BLaER1 treated with 17β-estradiol and CSF1 and Interleukin-3, amounts not matched to agents 10 nM and 100 nM (cell line): ENCODE measurements around the gene LARP6.
"Not testable (repeated sequence)": the region's sequence is repeated elsewhere in the genome, so short reads cannot be mapped to it uniquely, and the experiment has no call there.

Experiments
- H3K27ac ChIP-seq, 11 experiments: shearing (Covaris generic); formaldehyde crosslinking; 2 replicates each; pipeline ENCODE4 v1.8.1; 2022
- H3K27me3 ChIP-seq, 11 experiments: shearing (Covaris generic); formaldehyde crosslinking; 2 replicates each; pipeline ENCODE4 v1.8.1; 2022
- H3K36me3 ChIP-seq, 11 experiments: shearing (Covaris generic); formaldehyde crosslinking; 2 replicates each; pipeline ENCODE4 v1.8.1; 2022
- H3K4me1 ChIP-seq, 10 experiments: shearing (Covaris generic); formaldehyde crosslinking; 2 replicates each; pipeline ENCODE4 v1.8.1; 2022
- H3K4me2 ChIP-seq, 11 experiments: shearing (Covaris generic); formaldehyde crosslinking; 2 replicates each; pipeline ENCODE4 v1.8.1; 2022
- H3K4me3 ChIP-seq, 10 experiments: shearing (Covaris generic); formaldehyde crosslinking; 2 replicates each; pipeline ENCODE4 v1.8.1; 2022
- H3K9ac ChIP-seq, 11 experiments: shearing (Covaris generic); formaldehyde crosslinking; 2 replicates each; pipeline ENCODE4 v1.8.1; 2022
- H3K9me3 ChIP-seq, 11 experiments: shearing (Covaris generic); formaldehyde crosslinking; replicated peaks in 1 of 11; 2 replicates each; pipeline ENCODE4 v1.8.1; 2022
- H4K20me1 ChIP-seq, 11 experiments: shearing (Covaris generic); formaldehyde crosslinking; 2 replicates each; pipeline ENCODE4 v1.8.1; 2022
- Cebpa-rat ChIP-seq, 11 experiments: shearing (Covaris generic); IDR thresholded peaks; 2 replicates each; pipeline ENCODE4 v1.8.1; 2022

The LARP6 gene

DNA sequence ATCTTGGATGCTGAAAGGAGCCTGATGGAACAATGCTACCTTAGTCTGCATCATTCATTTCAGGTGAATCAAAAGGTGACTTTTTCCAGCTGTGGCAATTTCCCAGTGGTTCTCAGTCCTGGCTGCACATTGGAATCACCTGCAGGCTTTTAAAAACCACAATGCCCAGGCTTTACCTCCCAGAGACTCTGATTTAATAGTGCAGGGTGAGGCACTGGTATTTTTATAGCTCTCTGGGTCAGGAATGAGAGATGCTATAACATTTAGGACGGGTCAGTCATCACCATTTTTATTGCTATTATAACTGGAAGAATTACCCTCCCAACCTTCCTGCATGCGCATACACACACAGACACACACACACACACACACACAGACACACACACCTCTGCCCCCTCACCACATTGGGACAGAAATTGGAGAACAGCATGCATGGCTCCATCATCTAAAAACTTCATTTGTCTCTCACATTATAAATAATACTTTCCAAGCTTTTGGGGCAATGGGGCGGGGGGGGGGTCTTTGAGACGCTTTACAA is 41.1 kb downstream of the LARP6 start:
- H3K4me2 ChIP-seq = no peak overlapping the region
- H3K4me1 ChIP-seq = peaks cover 10 to 16% (median 14%) of the 10 kb centered on the region in 10 experiments
- no peak for TF ChIP-seq Cebpa-rat (IDR thresholded peaks at IDR 0.05)
- no peak overlapping the region for H3K4me3 ChIP-seq
- H3K27ac ChIP-seq = no peak overlapping the region
- H3K9me3 ChIP-seq = no peaks in the 10 kb centered on the region
- no peaks in the 10 kb centered on the region for H4K20me1 ChIP-seq
- no peaks in the 10 kb centered on the region for H3K36me3 ChIP-seq
- no peak overlapping the region for H3K9ac ChIP-seq
- H3K27me3 ChIP-seq = no peaks in the 10 kb centered on the region

DNA sequence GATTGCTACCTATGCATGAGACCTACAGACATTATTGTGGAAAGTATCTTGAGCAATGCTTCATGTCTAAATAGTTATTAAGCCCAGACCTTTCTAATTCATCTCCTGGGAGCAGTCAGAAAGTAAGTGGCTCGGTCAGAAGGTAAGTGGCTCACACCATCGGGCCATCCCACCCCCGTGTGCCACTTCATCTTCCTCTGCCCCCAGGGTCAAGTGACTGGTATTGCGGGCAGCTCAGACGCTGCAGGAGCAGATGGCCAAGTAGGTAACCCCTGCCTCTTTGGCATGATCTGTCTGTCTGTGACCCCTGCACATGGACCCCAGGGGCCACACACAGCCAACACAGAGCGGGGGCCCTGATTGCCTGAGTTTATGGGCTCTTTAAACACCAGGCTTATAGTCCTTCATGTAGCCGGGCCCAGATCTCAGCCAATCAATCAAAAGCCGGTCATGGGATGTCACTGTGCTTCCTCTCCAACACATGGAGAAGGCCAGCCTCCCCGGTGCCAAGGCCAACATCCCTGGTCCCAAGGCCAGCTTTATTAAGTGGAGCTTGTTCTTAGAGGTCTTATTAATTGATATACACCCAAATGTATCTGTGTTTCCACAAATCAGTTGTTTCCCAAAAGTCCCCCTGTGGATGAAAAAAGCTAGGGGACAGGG is 42.9 kb downstream of the LARP6 start:
- Histone ChIP-seq H3K36me3 (no peaks in the 10 kb centered on the region), H3K27me3 (no peaks in the 10 kb centered on the region), H3K9me3 (no peaks in the 10 kb centered on the region), H3K4me2 (no peak overlapping the region), H4K20me1 (no peaks in the 10 kb centered on the region), H3K4me1 (peaks cover 15 to 20% (median 17%) of the 10 kb centered on the region in 10 experiments), H3K4me3 (no peak overlapping the region), H3K27ac (no peak overlapping the region), H3K9ac (no peak overlapping the region)
- no peak for TF ChIP-seq Cebpa-rat (IDR thresholded peaks at IDR 0.05)

DNA sequence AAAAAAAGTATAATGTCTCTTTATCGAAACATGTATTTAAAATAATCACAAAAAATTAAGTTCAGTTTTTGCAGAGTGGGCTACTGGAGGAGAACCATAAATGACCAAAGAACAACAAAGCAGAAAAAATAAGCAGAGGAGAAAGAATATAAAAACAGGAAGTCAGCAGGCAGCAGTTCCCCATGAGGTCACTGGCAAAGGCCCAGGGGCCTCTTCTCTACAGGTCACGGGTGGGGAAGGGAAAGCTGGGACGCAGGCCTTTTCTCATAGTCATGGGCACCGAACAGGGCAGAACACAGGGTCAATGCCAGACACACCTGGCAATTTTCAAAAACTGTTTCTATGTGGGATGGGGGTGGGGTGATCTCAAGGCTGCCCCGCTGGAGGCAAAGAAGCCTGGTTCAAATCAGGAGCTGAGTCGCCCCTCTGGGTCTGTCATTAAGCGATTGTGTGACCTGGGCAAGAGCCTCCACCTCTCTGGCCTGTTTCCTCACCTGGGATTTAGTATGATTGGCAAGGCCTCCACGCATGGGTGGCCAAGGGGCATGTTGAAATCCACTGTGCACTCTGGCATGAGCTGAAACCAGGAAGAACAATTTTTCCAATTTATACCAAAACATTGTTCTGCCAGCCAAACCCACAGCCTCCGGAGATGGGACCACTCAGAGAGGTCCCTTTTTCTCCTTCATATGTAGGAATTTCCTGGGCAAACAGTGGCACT is 46.8 kb downstream of the LARP6 start:
- H4K20me1 ChIP-seq = no peaks in the 10 kb centered on the region
- H3K4me2 ChIP-seq = peak overlapping the region; percentile 55 to 76 (median 69)
- H3K27me3 ChIP-seq = no peaks in the 10 kb centered on the region
- no peaks in the 10 kb centered on the region for H3K9me3 ChIP-seq
- no peaks in the 10 kb centered on the region for H3K36me3 ChIP-seq
- peak overlapping the region in 5 of 11 experiments; percentile 2 to 63 (median 22); a peak in 5 of 22 replicates for H3K9ac ChIP-seq
- peaks cover 15 to 20% (median 17%) of the 10 kb centered on the region in 10 experiments for H3K4me1 ChIP-seq
- H3K27ac ChIP-seq = peak overlapping the region; percentile 17 to 81 (median 57); a peak in 19 of 22 replicates
- no peak overlapping the region for H3K4me3 ChIP-seq
- 0 out of 22 replicates have a peak, but pooled peaks of 1 of the 11 experiments have one; percentile 8 for TF ChIP-seq Cebpa-rat (IDR thresholded peaks at IDR 0.05)

DNA sequence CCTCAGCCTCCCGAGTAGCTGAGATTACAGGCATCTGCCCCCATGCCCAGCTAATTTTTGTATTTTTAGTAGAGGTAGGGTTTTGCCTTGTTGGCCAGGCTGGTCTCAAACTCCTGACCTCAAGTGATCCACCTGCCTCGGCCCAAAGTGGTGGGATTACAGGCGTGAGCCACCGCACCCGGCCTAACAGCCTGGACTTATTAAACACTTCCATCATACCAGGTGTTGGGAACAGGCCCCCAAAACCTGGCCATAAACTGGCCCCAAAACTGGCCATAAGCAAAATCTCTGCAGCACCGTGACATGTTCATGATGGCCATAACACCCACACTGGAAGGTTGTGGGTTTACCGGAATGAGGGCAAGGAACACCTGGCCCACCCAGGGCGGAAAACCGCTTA is 49.6 kb downstream of the LARP6 start:
- peaks cover 15 to 20% (median 17%) of the 10 kb centered on the region in 10 experiments for H3K4me1 ChIP-seq
- not testable (repeated sequence) for H3K4me3 ChIP-seq, H4K20me1 ChIP-seq, H3K4me2 ChIP-seq, H3K36me3 ChIP-seq, H3K27ac ChIP-seq, H3K9me3 ChIP-seq, H3K9ac ChIP-seq, H3K27me3 ChIP-seq

DNA sequence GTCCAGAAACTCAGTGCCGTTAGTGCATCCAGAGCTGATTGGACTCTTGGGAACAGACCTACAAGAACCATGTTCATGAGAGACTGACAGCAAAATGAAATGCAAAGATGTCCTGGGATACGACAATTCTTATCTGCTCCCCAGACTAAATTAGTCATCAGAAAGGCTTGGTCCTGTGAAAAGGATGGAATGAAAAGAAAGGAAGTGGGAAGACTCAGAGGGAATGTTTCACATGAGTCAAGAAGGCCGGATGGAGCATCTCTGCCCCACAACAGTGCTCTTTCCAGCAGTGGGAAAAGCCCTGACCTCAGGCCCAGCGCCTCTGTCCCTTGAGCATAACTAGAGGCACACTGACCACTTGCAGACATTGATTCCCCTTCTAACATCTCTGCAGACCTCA is 51.3 kb downstream of the LARP6 start:
- no peak overlapping the region for H3K4me3 ChIP-seq
- TF ChIP-seq Cebpa-rat (IDR thresholded peaks at IDR 0.05) = no peak
- peaks cover 8 to 14% (median 11%) of the 10 kb centered on the region in 10 experiments for H3K4me1 ChIP-seq
- no peak overlapping the region for H3K27ac ChIP-seq
- no peak overlapping the region for H3K9ac ChIP-seq
- H3K36me3 ChIP-seq = no peaks in the 10 kb centered on the region
- no peaks in the 10 kb centered on the region for H3K27me3 ChIP-seq
- H4K20me1 ChIP-seq = no peaks in the 10 kb centered on the region
- no peak overlapping the region for H3K4me2 ChIP-seq
- H3K9me3 ChIP-seq = no peaks in the 10 kb centered on the region

DNA sequence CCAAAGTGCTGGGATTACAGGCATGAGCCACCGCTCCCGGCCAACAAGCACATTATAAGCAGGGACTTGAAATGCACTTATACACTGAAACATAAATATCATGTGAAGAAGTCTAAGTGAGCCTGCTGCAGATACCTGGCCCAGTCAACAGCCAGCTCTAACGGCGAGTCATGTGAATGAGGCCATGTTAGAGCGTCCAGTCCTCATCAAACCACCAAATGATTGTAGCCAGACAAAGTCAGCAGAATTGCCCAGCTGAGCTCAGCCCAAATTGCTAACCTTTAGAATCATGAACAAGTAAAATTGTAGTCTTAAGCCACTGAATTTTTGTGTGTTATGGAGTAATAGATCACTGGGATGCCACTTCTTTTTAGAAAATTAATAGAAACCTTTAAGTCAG is 52.8 kb downstream of the LARP6 start:
- no peak overlapping the region for H3K27ac ChIP-seq
- no peak for TF ChIP-seq Cebpa-rat (IDR thresholded peaks at IDR 0.05)
- H3K4me3 ChIP-seq = no peak overlapping the region
- H3K4me2 ChIP-seq = no peak overlapping the region
- no peaks in the 10 kb centered on the region for H3K4me1 ChIP-seq
- H3K9me3 ChIP-seq = no peaks in the 10 kb centered on the region
- H3K9ac ChIP-seq = no peak overlapping the region
- H4K20me1 ChIP-seq = no peaks in the 10 kb centered on the region
- H3K36me3 ChIP-seq = no peaks in the 10 kb centered on the region
- H3K27me3 ChIP-seq = no peaks in the 10 kb centered on the region

DNA sequence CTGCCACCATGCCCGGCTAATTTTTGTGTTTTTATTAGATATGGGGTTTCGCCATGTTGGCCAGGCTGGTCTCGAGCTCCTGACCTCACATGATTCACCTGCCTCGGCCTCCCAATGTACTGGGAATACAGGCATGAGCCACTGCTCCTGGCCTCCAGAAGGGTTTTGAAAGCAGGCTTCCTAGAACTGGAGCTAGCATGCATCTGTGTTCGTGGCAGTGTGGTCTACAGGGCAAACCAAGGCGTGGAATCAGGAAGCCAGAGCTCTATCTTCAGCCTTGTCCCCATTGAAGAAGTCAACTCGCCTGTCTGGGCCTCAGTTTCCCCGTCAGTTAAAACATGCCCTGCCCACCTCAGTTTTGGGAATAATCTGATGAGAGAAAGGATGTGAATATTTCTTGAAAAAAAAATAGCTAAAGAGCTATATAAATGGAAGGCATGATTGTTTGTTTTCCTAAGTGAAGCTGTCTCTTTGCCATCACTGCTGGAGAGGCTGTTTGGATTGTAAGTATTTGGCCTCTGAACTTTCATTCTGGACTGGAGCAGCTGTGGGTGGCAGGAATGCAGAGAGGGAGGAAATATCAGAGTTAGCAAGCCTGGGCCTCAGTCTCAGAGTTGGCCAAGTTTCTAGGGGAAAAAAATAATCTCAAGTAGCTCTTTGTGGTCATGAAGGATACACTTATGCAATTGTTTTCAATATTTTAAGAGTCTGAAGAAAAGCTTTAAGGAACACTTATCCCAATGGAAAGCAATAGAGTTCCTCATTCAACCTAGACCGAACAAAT is 54.1 kb downstream of the LARP6 start:
- Histone ChIP-seq H3K27me3 (no peaks in the 10 kb centered on the region), H4K20me1 (no peaks in the 10 kb centered on the region), H3K9me3 (no peaks in the 10 kb centered on the region), H3K4me3 (no peak overlapping the region), H3K4me1 (no peaks in the 10 kb centered on the region), H3K4me2 (no peak overlapping the region), H3K9ac (no peak overlapping the region), H3K36me3 (no peaks in the 10 kb centered on the region), H3K27ac (no peak overlapping the region)
- TF ChIP-seq Cebpa-rat (IDR thresholded peaks at IDR 0.05) = no peak

DNA sequence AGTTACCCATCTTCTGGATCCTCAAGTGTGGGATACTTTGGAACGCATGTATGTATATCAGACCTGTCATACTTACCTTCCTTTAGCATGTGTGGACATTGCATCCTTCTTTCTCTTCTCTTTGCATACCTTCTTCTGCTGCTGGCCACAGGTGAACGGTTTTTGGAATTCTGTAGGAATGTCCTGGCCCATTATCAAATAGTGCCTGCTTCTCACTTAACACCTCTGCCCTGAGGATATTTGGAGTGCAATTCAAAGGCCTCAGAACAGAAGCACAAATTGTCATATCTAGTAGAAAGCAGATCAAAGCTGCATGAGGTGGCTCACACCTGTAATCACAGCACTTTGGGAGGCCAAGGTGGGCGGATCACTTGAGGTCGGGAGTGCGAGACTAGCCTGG is 56.5 kb downstream of the LARP6 start:
- Histone ChIP-seq H3K9me3 (no peaks in the 10 kb centered on the region), H3K27me3 (no peaks in the 10 kb centered on the region), H4K20me1 (no peaks in the 10 kb centered on the region), H3K4me1 (0 out of 20 replicates have a peak, but pooled peaks cover 0 to 4% (median 0%) of the 10 kb centered on the region in 10 experiments), H3K4me2 (no peak overlapping the region), H3K4me3 (no peak overlapping the region), H3K9ac (no peak overlapping the region), H3K27ac (no peak overlapping the region), H3K36me3 (no peaks in the 10 kb centered on the region)
- TF ChIP-seq Cebpa-rat (IDR thresholded peaks at IDR 0.05) = no peak
